HepG2 (cell line): Measurements from ENCODE around the gene VAMP4. TPM values are rescaled to one million over a fixed set of nuclear protein-coding genes. Genes with fewer than 3 reads are reported as not detected.

Experiments used
- DNMT3B ChIP-seq: conservative IDR thresholded peaks from 2 replicates; pipeline ENCODE4 v1.6.1; 2016; ENCODE audit warnings: missing biosample characterization, control low read depth
- ERF ChIP-seq: IDR thresholded peaks from 2 replicates; pipeline ENCODE4 v1.6.1; 2018; ENCODE audit warnings: missing biosample characterization, missing genetic modification reagents
- FOXK1 ChIP-seq: sonication (generic); formaldehyde crosslinking; IDR thresholded peaks from 2 replicates; pipeline ENCODE4 v1.4.0; 2020; ENCODE audit warnings: low read depth, missing genetic modification reagents, borderline replicate concordance
- MXD3 ChIP-seq: IDR thresholded peaks from 2 replicates; pipeline ENCODE4 v1.6.1; 2016; ENCODE audit warnings: mild to moderate bottlenecking, missing biosample characterization, missing genetic modification reagents
- NR3C1 ChIP-seq: sonication (generic); formaldehyde crosslinking; IDR thresholded peaks from 2 replicates; pipeline ENCODE4 v1.4.0; 2020; ENCODE audit warnings: missing genetic modification reagents
- SAFB2 ChIP-seq: sonication (generic); formaldehyde crosslinking; IDR thresholded peaks from 2 replicates; pipeline ENCODE4 v1.5.1; 2020; ENCODE audit warnings: missing genetic modification reagents, low read depth, mild to moderate bottlenecking, borderline replicate concordance
- SRSF9 ChIP-seq: fragments of 200-400 bp; formaldehyde crosslinking; IDR thresholded peaks from 2 replicates; pipeline ENCODE4 v1.6.1; 2018; ENCODE audit warnings: borderline replicate concordance, mild to moderate bottlenecking, low read depth, low read length; ENCODE audit not compliant: insufficient read depth, poor library complexity, severe bottlenecking
- TFE3 ChIP-seq: IDR thresholded peaks from 2 replicates; pipeline ENCODE4 v1.6.1; 2016
- TOPORS ChIP-seq: sonication (generic); formaldehyde crosslinking; IDR thresholded peaks from 2 replicates; pipeline ENCODE4 v1.8.0; 2023; ENCODE audit warnings: mild to moderate bottlenecking, missing genetic modification reagents
- ZNF496 ChIP-seq: sonication (generic); formaldehyde crosslinking; IDR thresholded peaks from 2 replicates; pipeline ENCODE4 v1.8.1; 2023; ENCODE audit warnings: mild to moderate bottlenecking, moderate library complexity, missing genetic modification reagents; ENCODE audit not compliant: insufficient replicate concordance
- ZNF512 ChIP-seq: sonication (generic); formaldehyde crosslinking; IDR thresholded peaks from 2 replicates; pipeline ENCODE4 v1.4.0; 2020; ENCODE audit warnings: mild to moderate bottlenecking, missing genetic modification reagents
- ZNF660 ChIP-seq: sonication (generic); formaldehyde crosslinking; IDR thresholded peaks from 2 replicates; pipeline ENCODE4 v1.5.1; 2020; ENCODE audit warnings: mild to moderate bottlenecking, low read depth, missing genetic modification reagents, borderline replicate concordance
- polyA plus RNA-seq, 8 experiments: library from polyadenylated mRNA; depleted of rRNA in 3 of 8; stranded (reverse) in 7 of 8; unstranded in 1 of 8; fragments of >200 nt; fragmentation: Illumina TruSeq in 4 of 8; extraction: Trizol in 4 of 8; gene quantifications; 2 replicates each; pipeline versions ENCODE4 v1.2.1 to v1.2.3, GENCODE V29; 2011 to 2016; ENCODE audit warnings: low read depth in 4 of 8, missing spikeins in 1 of 8, mixed read lengths in 1 of 8; ENCODE audit not compliant: insufficient read depth in 1 of 8
- total RNA-seq, 5 experiments: library from RNA; depleted of rRNA; stranded (reverse); fragments of >200 nt; fragmentation: Illumina TruSeq; extraction: Trizol; gene quantifications; 2 replicates each; pipeline ENCODE4 v1.2.3, GENCODE V29; 2016; ENCODE audit warnings: low read depth in 1 of 5
- TF ChIP-seq, protein P1 (sequence below): sonication (generic); formaldehyde crosslinking; IDR thresholded peaks from 2 replicates; pipeline ENCODE4 v1.5.0; 2020; ENCODE audit warnings: mild to moderate bottlenecking, missing genetic modification reagents
- TF ChIP-seq, protein P2 (sequence below): sonication (generic); formaldehyde crosslinking; IDR thresholded peaks from 2 replicates; pipeline ENCODE4 v1.8.0; 2022; ENCODE audit warnings: mild to moderate bottlenecking, missing genetic modification reagents, borderline replicate concordance
- TF ChIP-seq, protein P3 (sequence below): sonication (generic); formaldehyde crosslinking; IDR thresholded peaks from 2 replicates; pipeline ENCODE4 v1.4.0; 2020; ENCODE audit warnings: missing genetic modification reagents

VAMP4 gene
- total and polyA plus RNA-seq, 2 of the 13 experiments (the other 11 are each of a cell fraction or from before 2014, with no cell fraction given), result 1.4 to 2.0 TPM

DNA sequence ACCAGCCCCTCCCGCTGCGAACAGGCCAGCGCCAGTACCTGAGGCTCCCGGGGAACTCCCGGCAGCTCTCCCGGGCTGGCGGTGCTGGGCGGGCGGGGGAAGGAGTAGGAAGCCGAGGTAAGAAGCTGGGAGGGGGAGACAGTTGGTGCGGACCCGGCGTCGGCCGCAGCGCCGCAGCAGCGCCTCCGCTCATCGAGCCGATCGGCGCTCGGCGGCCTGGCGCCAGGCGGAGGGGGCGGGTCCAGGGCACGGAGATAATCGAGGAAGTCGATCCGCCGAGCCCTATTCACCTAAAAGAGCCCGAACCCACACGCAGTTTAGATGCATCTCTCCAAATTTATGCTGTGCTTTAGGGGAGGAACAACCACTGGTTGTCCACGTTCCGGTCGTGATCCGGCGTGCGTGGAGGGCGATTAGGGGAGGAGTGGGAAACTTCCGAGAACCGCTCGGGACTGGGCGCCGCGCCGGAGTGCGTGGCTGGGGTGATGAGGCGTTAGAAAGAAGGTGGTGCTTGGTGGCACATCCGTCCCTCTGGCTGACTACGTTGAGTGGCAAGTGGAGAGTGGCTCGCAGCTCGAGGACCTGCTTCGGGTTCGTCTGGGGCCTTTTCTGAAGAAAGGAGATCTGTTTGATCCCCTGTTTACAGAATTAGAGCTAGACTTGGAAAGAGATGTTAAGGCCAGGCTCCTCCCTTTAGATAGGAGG lies at the start of gene VAMP4 (continued):
- TF ChIP-seq ZNF660 (CRISPR knock-in tag), result no peak
- TF ChIP-seq, protein P1, sequence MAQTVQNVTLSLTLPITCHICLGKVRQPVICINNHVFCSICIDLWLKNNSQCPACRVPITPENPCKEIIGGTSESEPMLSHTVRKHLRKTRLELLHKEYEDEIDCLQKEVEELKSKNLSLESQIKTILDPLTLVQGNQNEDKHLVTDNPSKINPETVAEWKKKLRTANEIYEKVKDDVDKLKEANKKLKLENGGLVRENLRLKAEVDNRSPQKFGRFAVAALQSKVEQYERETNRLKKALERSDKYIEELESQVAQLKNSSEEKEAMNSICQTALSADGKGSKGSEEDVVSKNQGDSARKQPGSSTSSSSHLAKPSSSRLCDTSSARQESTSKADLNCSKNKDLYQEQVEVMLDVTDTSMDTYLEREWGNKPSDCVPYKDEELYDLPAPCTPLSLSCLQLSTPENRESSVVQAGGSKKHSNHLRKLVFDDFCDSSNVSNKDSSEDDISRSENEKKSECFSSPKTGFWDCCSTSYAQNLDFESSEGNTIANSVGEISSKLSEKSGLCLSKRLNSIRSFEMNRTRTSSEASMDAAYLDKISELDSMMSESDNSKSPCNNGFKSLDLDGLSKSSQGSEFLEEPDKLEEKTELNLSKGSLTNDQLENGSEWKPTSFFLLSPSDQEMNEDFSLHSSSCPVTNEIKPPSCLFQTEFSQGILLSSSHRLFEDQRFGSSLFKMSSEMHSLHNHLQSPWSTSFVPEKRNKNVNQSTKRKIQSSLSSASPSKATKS (CRISPR knock-in tag), result no peak
- peak; percentile 64; the same call in 1 of the 2 replicates for TF ChIP-seq MXD3 (CRISPR knock-in tag)
- peak; percentile 84 for TF ChIP-seq ERF
- TF ChIP-seq NR3C1 (CRISPR knock-in tag), result no peak
- TF ChIP-seq, protein P2, sequence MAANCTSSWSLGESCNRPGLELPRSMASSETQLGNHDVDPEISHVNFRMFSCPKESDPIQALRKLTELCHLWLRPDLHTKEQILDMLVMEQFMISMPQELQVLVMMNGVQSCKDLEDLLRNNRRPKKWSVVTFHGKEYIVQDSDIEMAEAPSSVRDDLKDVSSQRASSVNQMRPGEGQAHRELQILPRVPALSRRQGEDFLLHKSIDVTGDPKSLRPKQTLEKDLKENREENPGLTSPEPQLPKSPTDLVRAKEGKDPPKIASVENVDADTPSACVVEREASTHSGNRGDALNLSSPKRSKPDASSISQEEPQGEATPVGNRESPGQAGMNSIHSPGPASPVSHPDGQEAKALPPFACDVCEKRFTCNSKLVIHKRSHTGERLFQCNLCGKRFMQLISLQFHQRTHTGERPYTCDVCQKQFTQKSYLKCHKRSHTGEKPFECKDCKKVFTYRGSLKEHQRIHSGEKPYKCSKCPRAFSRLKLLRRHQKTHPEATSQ (CRISPR knock-in tag), result no peak
- TF ChIP-seq SAFB2, result no peak
- 0 out of 2 replicates have a peak, but pooled peaks have one; percentile 42 for TF ChIP-seq FOXK1
- TF ChIP-seq TFE3 (CRISPR knock-in tag), result 0 out of 2 replicates have a peak, but pooled peaks have one; percentile 56
- no peak for TF ChIP-seq TOPORS (CRISPR knock-in tag)
- TF ChIP-seq, protein P3, sequence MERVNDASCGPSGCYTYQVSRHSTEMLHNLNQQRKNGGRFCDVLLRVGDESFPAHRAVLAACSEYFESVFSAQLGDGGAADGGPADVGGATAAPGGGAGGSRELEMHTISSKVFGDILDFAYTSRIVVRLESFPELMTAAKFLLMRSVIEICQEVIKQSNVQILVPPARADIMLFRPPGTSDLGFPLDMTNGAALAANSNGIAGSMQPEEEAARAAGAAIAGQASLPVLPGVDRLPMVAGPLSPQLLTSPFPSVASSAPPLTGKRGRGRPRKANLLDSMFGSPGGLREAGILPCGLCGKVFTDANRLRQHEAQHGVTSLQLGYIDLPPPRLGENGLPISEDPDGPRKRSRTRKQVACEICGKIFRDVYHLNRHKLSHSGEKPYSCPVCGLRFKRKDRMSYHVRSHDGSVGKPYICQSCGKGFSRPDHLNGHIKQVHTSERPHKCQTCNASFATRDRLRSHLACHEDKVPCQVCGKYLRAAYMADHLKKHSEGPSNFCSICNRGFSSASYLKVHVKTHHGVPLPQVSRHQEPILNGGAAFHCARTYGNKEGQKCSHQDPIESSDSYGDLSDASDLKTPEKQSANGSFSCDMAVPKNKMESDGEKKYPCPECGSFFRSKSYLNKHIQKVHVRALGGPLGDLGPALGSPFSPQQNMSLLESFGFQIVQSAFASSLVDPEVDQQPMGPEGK (CRISPR knock-in tag), result no peak; the same call in 1 of the 2 replicates
- no peak for TF ChIP-seq ZNF512
- TF ChIP-seq SRSF9, result no peak
- no peak for TF ChIP-seq ZNF496
- TF ChIP-seq DNMT3B (CRISPR knock-in tag), result no peak
